GM06990 (cell line): ENCODE data around the gene ACTA1.

Experiments used
- DNase-seq: peaks from one replicate; pipeline ENCODE4 v3.0.0-alpha.2; 2011; ENCODE audit not compliant: insufficient read length; ENCODE audit errors: extremely low read depth
- H3K27me3 ChIP-seq: replicated peaks from 2 replicates; pipeline ENCODE4 v1.6.0; 2011; ENCODE audit warnings: low read length; ENCODE audit not compliant: control insufficient read depth, insufficient read depth
- H3K36me3 ChIP-seq: 2 replicates; pipeline ENCODE4 v1.5.1; 2011; ENCODE audit warnings: low read length; ENCODE audit not compliant: control insufficient read depth, insufficient read depth
- H3K4me3 ChIP-seq: replicated peaks from 2 replicates; pipeline ENCODE4 v1.5.1; 2011; ENCODE audit warnings: low read depth, mild to moderate bottlenecking, control low read depth, low read length
- TF ChIP-seq, protein P1 (sequence below): IDR thresholded peaks from 2 replicates; pipeline ENCODE4 v1.5.1; 2011; ENCODE audit warnings: low read length, control low read depth, mild to moderate bottlenecking, inconsistent platforms; ENCODE audit not compliant: insufficient read depth, poor library complexity, severe bottlenecking

The ACTA1 gene

GRCh38 chr1:229474509-229474908, 40.6 kb upstream of the ACTA1 start:
- Histone ChIP-seq H3K4me3 (no peak overlapping the region), H3K36me3 (peaks cover 13% of the 10 kb centered on the region), H3K27me3 (no peaks in the 10 kb centered on the region)
- TF ChIP-seq, protein P1, sequence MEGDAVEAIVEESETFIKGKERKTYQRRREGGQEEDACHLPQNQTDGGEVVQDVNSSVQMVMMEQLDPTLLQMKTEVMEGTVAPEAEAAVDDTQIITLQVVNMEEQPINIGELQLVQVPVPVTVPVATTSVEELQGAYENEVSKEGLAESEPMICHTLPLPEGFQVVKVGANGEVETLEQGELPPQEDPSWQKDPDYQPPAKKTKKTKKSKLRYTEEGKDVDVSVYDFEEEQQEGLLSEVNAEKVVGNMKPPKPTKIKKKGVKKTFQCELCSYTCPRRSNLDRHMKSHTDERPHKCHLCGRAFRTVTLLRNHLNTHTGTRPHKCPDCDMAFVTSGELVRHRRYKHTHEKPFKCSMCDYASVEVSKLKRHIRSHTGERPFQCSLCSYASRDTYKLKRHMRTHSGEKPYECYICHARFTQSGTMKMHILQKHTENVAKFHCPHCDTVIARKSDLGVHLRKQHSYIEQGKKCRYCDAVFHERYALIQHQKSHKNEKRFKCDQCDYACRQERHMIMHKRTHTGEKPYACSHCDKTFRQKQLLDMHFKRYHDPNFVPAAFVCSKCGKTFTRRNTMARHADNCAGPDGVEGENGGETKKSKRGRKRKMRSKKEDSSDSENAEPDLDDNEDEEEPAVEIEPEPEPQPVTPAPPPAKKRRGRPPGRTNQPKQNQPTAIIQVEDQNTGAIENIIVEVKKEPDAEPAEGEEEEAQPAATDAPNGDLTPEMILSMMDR, result no peak
- DNase-seq, result no peak

DNA sequence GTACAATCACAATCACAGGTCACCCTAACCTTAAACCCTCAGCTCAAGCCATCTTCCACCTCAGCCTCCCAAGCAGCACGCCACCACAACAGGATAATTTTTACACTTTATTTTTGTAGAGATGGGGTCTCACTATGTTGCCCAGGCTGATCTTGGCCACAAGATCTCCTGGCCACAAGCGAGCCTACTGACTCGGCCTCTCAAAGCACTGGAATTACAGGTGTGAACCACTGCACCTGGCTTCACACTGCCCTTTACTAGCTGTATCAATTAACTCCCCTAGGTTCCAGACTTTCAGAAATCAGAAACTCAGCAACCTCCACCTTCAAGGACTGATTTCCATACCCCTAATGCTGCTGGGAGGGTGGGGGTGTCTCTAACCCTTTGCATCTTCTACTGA, 37.3 kb upstream of the ACTA1 start:
- peaks cover 17% of the 10 kb centered on the region for H3K36me3 ChIP-seq
- TF ChIP-seq, protein P1, result no peak
- H3K27me3 ChIP-seq, result no peaks in the 10 kb centered on the region
- no peak for DNase-seq
- H3K4me3 ChIP-seq, result no peak overlapping the region

DNA sequence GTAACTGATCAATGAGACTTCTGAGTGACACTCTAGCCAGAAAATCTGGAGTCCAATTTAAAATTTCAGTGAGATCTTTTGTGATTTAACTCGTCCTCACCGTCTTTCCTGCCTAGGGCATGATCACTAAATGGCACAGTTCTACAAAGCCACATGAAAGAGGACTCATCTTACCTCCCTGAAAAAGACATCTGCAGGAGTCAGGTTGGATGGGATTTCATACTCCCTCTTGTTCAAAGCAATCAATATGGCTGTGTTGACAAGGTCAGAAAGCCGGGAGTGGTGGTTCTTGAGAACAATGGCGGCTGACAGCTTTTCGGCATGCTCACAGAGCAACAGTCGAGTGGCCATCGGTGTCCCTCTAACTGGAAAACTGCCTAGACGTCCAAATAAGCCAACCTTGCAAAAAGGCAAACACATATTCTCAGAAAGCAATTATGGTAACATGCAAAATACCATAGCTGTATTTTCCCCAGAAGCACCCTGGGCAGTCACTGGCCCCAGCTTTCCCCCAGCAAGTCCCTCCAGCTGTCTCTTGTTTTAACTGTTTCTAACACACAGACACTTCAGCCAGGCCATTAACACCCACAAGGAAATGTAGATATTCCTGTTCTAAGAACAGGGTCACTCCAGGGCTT, 36.6 kb upstream of the ACTA1 start:
- H3K36me3 ChIP-seq, result peaks cover 17% of the 10 kb centered on the region
- H3K4me3 ChIP-seq, result no peak overlapping the region
- DNase-seq, result no peak
- no peaks in the 10 kb centered on the region for H3K27me3 ChIP-seq
- TF ChIP-seq, protein P1, result no peak

DNA sequence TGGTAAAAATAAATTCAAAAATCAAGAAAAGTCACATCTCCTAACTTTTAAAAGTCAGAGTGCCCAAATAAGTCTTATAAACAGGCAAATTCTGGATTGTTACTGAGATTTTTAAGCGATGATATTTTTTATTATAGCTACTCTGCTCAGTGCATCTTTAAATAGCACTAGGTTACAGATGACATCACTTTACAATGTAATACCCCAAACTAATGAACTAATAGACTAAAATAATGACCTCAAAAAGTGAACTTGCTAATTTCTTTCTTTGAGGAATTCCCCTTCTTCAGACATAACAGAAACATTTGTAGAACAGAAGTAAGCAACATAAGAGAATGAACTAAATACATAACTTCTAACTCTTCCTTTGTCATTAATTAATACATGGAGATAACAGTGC, 33.0 kb upstream of the ACTA1 start:
- DNase-seq, result no peak
- Histone ChIP-seq H3K36me3 (peaks cover 11% of the 10 kb centered on the region), H3K27me3 (no peaks in the 10 kb centered on the region), H3K4me3 (no peak overlapping the region)
- TF ChIP-seq, protein P1, result no peak

DNA sequence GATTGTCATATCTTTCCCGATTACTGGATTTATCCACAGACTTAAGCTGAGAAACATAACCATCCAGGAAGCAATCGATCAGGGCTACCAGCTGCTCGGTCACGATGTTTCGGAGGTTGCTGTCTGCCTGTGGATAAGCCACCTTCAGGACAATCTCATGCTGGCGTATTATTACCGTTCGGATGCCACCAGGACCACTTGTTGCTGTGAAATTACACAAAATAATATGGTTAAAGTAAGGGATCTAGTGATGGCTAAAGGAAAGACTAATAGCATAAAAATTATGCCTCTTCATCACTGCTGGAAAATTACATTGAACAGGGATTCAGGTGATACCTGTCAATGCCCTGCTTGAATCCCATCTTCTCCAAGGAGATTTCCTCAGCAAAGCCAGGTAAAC, 30.8 kb upstream of the ACTA1 start:
- no peak for DNase-seq
- Histone ChIP-seq H3K36me3 (peaks cover 17% of the 10 kb centered on the region), H3K4me3 (no peak overlapping the region), H3K27me3 (no peaks in the 10 kb centered on the region)
- TF ChIP-seq, protein P1, result no peak
